NT2/D1 (cell line): Measurements from ENCODE around the gene CTAGE9.

Experiments used
- DNase-seq: peaks from one replicate; pipeline ENCODE4 v3.0.0-alpha.2; 2011; ENCODE audit warnings: low read depth, low spot score
- H3K27me3 ChIP-seq: 2 replicates; pipeline ENCODE4 v1.6.0; 2011; ENCODE audit warnings: mild to moderate bottlenecking; ENCODE audit not compliant: insufficient read length, insufficient read depth
- H3K36me3 ChIP-seq: 2 replicates; pipeline ENCODE4 v1.6.1; 2011; ENCODE audit warnings: mild to moderate bottlenecking, low read length, mixed read lengths; ENCODE audit not compliant: insufficient read depth, insufficient read length
- H3K4me1 ChIP-seq: 2 replicates; pipeline ENCODE4 v1.5.1; 2011; ENCODE audit not compliant: insufficient read depth, insufficient read length
- H3K4me3 ChIP-seq: 2 replicates; pipeline ENCODE4 v1.5.1; 2011; ENCODE audit warnings: low read depth; ENCODE audit not compliant: insufficient read length
- H3K9ac ChIP-seq: 2 replicates; pipeline ENCODE4 v1.6.0; 2011; ENCODE audit warnings: low read depth; ENCODE audit not compliant: insufficient read length
- H3K9me3 ChIP-seq: 2 replicates; pipeline ENCODE4 v1.5.1; 2011; ENCODE audit warnings: mild to moderate bottlenecking, low read length; ENCODE audit not compliant: insufficient read depth
- SUZ12 ChIP-seq: IDR thresholded peaks from 2 replicates; pipeline ENCODE4 v1.6.1; 2011; ENCODE audit not compliant: insufficient read length, insufficient read depth; ENCODE audit errors: extremely low read depth
- YY1 ChIP-seq: IDR thresholded peaks from 2 replicates; pipeline ENCODE4 v1.6.1; 2011; ENCODE audit not compliant: insufficient read length, insufficient read depth
- ZNF274 ChIP-seq: IDR thresholded peaks from 2 replicates; pipeline ENCODE4 v1.6.1; 2011; ENCODE audit warnings: mild to moderate bottlenecking, low read depth, low read length

Gene CTAGE9

DNA sequence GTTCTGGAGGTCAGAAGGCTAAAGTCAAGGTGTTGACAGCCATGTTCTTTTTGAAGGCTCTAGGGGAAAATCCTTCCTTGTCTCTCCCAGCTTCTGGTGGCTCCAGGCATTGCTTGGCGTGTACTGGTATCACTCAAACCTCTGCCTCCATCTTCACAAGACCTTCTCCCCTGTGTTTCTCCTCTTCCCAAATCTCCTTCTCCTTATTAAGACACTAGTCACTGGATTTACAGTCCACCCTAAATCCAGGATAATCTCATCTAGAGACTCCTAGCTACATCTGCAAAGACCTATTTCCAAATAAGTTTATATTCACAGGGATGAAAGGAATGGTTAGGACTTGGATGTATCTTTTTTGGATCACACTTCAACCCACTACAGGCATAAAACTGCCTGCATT is 26.0 kb upstream of the CTAGE9 start:
- no peak for DNase-seq
- no peak overlapping the region for H3K9ac ChIP-seq
- TF ChIP-seq SUZ12: no peak
- no peak for TF ChIP-seq ZNF274
- TF ChIP-seq YY1: no peak
- no peaks in the 10 kb centered on the region for H3K4me1 ChIP-seq
- no peaks in the 10 kb centered on the region for H3K9me3 ChIP-seq
- H3K4me3 ChIP-seq: no peak overlapping the region
- no peaks in the 10 kb centered on the region for H3K36me3 ChIP-seq
- H3K27me3 ChIP-seq: no peaks in the 10 kb centered on the region

GRCh38 chr6:131736003-131736596 is 25.3 kb upstream of the CTAGE9 start:
- H3K27me3 ChIP-seq: no peaks in the 10 kb centered on the region
- DNase-seq: no peak
- H3K9ac ChIP-seq: no peak overlapping the region
- H3K4me1 ChIP-seq: no peaks in the 10 kb centered on the region
- no peaks in the 10 kb centered on the region for H3K9me3 ChIP-seq
- no peak overlapping the region for H3K4me3 ChIP-seq
- TF ChIP-seq ZNF274: no peak
- no peak for TF ChIP-seq SUZ12
- no peak for TF ChIP-seq YY1
- H3K36me3 ChIP-seq: no peaks in the 10 kb centered on the region

GRCh38 chr6:131733376-131734016 is 22.7 kb upstream of the CTAGE9 start:
- TF ChIP-seq SUZ12 (no peak), YY1 (no peak), ZNF274 (no peak)
- H3K9me3 ChIP-seq: no peaks in the 10 kb centered on the region
- H3K4me1 ChIP-seq: no peaks in the 10 kb centered on the region
- no peak for DNase-seq
- no peak overlapping the region for H3K9ac ChIP-seq
- no peak overlapping the region for H3K4me3 ChIP-seq
- H3K36me3 ChIP-seq: no peaks in the 10 kb centered on the region
- H3K27me3 ChIP-seq: no peaks in the 10 kb centered on the region

DNA sequence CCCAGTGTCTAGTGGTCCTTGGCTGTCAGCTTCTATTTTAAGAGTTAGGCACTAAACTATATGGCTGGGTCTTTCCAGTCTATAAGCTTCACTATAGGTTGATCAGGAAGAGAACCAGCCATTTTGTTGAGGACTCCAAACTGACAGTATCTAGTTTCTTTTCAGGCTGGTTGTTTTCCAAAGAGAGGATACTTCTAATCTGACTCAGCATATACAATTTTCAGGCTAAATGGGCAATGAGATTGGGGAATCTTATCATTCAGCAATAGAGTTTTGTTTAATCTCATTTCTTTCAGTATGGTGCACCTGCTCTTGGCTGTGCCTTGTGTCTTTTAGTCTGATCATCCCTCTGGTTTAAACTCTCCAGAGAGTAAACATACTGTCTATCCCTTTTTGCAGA is 20.4 kb upstream of the CTAGE9 start:
- Histone ChIP-seq H3K27me3 (no peaks in the 10 kb centered on the region), H3K9ac (no peak overlapping the region), H3K4me3 (no peak overlapping the region), H3K4me1 (no peaks in the 10 kb centered on the region), H3K9me3 (peaks cover 10% of the 10 kb centered on the region), H3K36me3 (no peaks in the 10 kb centered on the region)
- no peak for DNase-seq
- TF ChIP-seq SUZ12 (no peak), YY1 (no peak), ZNF274 (no peak)

DNA sequence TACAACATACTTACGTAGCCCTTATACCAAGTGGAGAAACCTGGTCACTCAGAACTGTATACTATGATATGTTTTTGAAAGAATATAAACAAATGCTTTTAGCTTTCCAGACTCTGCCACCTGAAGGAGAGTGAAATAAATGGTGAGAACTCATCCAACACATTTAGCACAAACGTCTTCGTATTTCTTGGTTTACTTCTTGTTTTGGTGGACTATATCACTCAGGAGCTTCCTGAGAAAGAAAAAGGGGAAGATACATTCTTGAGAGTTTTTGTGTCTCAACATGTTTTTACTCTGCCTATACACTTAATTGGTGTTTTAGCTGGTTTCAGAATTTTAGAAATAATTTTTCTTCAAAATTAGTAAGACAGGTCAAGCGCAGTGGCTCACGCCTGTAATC is 19.4 kb upstream of the CTAGE9 start:
- Histone ChIP-seq H3K36me3 (no peaks in the 10 kb centered on the region), H3K9ac (no peak overlapping the region), H3K27me3 (no peaks in the 10 kb centered on the region), H3K4me1 (no peaks in the 10 kb centered on the region), H3K9me3 (peaks cover 15% of the 10 kb centered on the region), H3K4me3 (no peak overlapping the region)
- no peak for DNase-seq
- TF ChIP-seq YY1 (no peak), ZNF274 (no peak), SUZ12 (no peak)

DNA sequence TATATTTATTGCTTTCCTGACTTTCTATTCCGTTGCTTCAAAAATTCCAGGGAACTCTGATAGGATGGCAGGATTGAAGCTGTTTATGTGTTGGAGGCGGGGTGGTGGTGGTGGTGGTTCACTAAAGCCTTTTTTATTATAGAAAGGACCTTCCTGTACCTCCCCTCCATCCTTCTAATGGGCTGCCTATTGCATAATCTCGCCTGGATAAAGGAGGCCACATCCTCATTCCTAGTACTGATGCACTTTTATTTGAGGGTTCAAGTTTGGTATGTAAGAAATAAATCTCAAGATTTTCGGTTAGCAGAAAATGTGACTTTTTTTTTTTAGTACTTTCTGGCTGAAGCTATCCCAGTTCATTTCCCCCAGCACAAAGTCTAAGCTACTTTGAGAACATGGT is 18.7 kb upstream of the CTAGE9 start:
- Histone ChIP-seq H3K9ac (no peak overlapping the region), H3K4me3 (no peak overlapping the region), H3K27me3 (no peaks in the 10 kb centered on the region), H3K4me1 (no peaks in the 10 kb centered on the region), H3K9me3 (peaks cover 15% of the 10 kb centered on the region), H3K36me3 (no peaks in the 10 kb centered on the region)
- DNase-seq: no peak
- no peak for TF ChIP-seq YY1

DNA sequence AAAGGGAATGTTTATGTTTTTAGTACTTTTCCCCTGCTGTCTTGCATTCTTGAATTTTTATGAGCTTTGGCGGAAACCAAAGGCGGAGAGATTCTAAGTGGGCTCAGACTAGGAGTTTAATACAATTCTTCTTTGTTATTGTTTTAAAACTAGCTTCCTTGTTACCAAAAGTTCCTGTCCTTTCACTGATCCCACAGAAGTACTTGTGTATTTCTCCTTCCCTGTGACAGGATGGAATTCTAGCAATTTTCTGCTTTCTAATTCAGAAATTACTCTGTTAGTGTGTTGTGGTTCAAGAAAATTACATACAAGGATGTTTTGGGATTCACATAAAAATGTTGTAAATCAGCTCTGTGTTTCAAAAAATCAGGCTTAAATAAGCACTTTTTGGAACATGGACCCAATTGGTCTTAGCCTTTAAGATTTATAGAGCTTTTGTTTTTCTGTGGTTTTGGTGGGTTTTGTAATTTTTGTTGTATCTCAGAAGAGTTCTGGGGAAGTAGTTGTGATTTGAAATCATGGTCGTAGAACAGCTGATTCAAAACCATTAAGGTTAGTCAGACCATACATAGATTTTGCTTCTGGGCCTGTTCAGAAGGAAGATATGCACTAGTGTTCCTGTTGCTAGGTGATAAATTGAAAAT is 17.6 kb upstream of the CTAGE9 start:
- peaks cover 15% of the 10 kb centered on the region for H3K9me3 ChIP-seq
- no peak overlapping the region for H3K9ac ChIP-seq
- TF ChIP-seq ZNF274: no peak
- TF ChIP-seq YY1: no peak
- no peak for TF ChIP-seq SUZ12
- H3K27me3 ChIP-seq: no peaks in the 10 kb centered on the region
- H3K4me1 ChIP-seq: no peaks in the 10 kb centered on the region
- H3K4me3 ChIP-seq: no peak overlapping the region
- H3K36me3 ChIP-seq: no peaks in the 10 kb centered on the region
- DNase-seq: no peak
